GM12892 (cell line): ENCODE data around the gene NEK5.

Experiments
- POLR2A ChIP-seq: IDR thresholded peaks from 2 replicates; pipeline ENCODE4 v1.6.1; 2011; ENCODE audit warnings: low read depth, low read length, control low read depth
- POLR2AphosphoS5 ChIP-seq: IDR thresholded peaks from 2 replicates; pipeline ENCODE4 v1.6.1; 2011; ENCODE audit warnings: low read depth, low read length, control low read depth
- TAF1 ChIP-seq: IDR thresholded peaks from 2 replicates; pipeline ENCODE4 v1.6.1; 2011; ENCODE audit warnings: low read depth, mild to moderate bottlenecking, control low read depth, low read length, borderline replicate concordance

GRCh38 chr13:52002361-52002760, 126.5 kb downstream of the NEK5 start:
- TF ChIP-seq POLR2AphosphoS5 (no peak), POLR2A (no peak), TAF1 (no peak)
